SKM-1 treated with dmso at 0.1 percent for 144 hours (cell line): ENCODE measurements around the gene SBNO2.

Experiments used
- DNase-seq: peaks from one replicate; lab custom pipeline; 2025; ENCODE audit not compliant: unreplicated experiment; lab: John Stamatoyannopoulos, UW

Gene SBNO2

DNA sequence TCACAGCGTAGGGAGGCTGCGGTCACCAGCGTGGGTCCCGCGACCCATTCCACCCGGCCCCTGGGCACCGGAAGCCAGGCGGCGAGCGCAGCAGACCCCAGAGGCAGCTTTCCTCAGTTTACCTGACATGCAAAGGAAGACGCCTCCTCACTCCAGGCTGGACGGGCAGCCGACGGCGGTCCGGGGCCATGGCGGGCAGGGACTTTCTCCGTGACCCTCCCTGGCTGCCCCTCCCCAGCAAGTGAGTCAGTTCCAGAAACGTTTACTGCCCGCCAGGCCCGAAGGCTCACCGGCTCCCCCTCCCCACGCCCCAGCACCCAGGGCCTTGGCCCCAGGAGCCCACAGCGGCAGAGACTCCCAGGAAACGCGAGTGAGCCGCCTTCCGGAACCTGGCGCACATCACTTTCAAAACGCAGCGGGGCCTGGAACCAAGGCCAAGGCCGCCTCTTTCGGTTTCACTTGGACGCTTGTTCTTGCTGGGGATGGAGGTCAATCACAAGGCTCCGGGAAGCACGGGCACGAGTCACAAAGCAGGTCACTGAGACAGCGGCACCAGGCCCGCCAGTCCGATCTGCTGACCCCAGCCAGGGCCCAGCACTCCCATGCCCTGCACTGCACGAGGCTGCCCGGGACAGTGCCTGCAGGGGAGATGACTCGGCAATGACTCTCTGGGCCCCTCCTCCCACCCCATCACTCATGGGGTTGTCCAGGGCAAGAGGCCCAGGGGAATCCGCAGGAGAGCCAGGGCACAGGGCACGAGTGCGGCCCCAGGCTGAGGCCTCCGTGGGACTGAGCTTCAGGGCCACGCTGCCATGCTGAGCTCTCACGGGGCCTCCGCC is 5.3 kb downstream of the SBNO2 start:
- DNase-seq, result no peak

DNA sequence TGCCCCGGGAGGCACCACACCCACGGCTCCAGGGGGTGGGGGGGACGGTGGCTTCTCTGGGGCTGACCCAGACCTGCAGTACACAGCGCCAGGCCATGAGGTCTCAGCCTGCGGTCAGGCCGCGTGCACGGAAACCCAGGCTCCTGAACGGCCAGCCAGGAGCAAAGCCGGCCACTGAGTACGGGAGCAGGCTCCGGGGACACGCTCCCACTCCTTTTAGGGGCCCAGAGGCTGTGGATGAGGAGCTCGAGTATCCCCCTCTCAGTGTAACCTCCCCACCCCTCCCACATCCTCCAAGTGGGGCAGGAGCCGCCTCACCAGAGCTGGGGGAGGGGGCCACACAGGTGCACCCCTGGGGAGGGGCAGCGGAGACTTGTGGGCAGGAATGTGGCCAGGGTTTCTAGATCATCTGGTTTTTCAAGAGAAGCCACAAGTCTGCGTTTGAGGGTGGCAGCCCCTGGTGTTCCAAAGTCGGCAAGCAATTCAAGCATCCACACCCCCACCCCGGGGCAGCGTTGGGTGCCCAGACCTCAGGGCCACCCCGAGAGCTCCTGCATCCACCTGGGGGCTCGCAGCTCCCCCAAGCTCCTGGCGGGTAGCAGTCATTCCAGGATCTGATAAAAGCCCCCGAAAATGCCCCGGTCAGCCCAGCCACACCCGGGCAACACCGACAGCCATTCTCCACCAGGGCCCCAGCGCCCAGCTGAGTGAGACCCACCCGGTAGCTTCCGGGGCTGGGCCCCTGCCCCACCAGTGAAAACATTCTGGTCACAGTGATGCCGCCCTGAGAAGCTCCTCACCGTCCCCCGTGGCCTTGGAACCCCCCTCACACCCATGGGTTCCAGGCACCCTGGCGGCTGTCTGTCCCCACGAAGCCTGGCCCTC is 6.1 kb downstream of the SBNO2 start:
- DNase-seq, result no peak

DNA sequence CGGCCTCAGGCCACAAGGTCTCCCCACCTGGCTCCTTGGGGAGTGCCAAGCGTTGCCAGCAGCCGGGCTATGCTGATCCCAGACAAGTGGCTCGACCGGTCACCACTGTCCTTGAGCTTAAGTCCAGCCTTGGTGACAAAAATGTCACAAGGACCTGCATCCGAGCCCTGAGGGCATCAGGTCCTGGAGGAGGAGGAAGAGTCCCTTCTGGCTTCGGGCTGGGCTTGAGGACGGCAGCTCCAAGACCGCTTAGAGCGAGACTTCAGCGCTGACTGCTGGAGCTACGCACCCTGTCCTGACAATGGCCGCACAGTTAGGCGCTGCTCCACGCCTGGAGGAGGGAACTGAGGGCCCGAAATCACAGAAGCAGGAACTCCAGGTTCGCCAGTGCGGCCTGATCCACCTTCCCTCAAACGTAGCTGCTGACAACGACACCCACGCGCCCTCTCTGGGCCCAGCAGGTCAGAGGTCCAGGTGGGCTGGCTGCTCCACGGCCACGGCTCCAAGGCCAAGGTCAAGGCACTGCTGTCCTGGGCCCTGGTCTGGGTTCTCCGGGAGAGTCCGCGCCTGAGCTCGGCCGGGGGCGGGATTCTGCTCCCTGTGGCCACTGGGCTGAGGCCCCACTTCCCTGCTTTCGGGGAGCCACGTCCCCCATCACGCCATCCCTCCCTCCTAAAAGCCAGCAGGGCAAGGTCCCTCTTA is 7.0 kb downstream of the SBNO2 start:
- no peak for DNase-seq

DNA sequence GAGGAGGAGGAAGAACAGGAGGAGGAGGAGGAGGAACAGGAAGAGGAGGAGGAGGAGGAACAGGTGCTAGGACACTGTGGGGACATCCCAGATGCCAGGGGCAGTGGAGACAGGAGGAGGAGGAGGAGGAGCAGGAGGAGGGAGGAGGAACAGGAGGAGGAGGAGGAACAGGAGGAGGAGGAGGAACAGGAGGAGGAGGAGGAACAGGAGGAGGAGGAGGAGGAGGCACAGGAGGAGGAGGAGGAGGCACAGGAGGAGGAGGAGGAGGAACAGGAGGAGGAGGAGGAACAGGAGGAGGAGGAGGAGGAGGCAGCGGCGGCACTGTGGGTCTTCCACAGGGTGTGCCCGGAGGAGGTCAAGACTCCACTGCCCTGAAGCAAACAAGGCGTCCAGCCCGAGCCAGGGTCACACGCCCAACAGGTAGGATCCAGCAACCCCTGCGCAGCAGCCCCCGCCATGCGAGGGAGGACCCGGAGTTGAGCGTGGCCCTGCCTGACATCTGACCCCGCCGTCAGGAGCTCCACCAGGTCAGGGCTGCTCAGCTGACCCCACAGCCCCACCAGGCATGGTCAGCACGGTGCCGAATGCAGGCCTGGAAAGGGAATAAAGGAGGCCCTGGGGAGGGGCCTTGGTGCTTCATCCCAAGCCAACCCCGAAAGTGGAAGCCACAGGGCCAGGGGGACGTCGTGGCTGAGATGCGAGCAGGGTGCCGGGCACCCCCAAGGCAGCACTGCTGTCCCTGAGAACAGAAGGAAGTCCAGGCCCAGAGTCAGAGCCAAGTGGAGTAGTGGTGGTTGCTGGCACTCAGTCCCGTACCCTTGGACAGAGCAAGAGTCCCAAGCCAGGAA is 9.2 kb downstream of the SBNO2 start:
- no peak for DNase-seq

GRCh38 chr19:1163934-1164683 is 10.0 kb downstream of the SBNO2 start:
- no peak for DNase-seq

DNA sequence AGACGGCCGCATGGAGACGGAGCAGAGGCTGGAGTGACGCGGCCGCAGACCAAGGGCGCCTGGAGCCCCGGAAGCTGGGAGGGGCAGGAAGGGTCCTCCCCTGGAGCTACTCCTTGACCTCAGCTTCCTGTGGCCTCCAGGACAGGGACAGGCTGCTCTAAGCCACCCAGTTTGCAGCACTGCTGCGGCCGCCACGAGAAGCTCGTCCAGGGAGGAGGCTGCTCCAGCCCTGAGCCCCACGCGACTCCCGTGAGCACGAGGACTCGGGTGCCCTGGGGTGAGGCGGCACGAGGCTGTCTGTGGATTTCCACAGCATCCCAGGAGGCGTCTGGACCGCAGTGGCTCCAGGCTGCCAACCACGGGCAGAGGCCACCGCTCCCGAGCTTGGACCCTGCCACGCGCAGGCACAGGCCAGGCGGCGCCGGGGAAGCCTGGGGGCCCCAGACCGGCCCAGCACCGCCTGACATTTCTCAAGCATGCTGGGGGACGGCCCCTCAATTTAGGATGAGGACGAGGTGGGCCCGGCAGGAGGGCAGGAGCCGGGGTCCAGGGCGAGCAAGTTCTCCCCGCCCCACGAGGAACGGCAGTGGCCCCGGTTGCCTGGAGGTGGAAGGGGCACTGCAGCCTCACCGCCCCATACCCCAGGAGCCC is 10.7 kb downstream of the SBNO2 start:
- DNase-seq, result no peak

GRCh38 chr19:1162404-1163282 is 11.4 kb downstream of the SBNO2 start:
- DNase-seq, result no peak

GRCh38 chr19:1161716-1162115 is 12.4 kb downstream of the SBNO2 start:
- DNase-seq, result no peak

GRCh38 chr19:1159864-1160595 is 14.0 kb downstream of the SBNO2 start:
- DNase-seq, result no peak

DNA sequence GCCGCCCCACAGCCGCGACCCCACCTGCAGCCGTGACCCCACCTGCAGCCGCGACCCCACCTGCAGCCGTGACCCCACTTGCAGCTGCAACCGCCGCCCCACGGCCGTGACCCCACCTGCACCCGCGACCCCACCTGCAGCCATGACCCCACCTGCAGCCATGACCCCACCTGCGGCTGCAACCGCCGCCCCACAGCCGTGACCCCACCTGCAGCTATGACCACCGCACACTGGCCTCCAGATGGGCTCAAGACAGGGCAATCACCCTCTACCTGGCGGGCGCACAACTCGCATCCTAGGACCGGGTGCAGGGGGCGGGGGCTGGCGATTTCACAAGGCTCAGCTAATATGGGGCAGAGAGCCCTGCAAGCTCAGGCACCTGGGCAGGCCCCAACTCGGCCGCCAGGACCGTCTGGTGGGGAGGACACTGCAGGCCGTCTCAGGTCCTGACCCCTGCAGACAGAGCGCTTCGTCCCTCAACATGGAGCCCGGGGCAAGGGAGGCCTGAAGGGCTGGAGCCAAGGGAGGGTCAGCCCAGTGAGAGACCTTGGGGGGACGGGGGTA is 15.1 kb downstream of the SBNO2 start:
- no peak for DNase-seq

GRCh38 chr19:1157931-1158884 is 15.9 kb downstream of the SBNO2 start:
- DNase-seq, result no peak

GRCh38 chr19:1156830-1157615 is 17.0 kb downstream of the SBNO2 start:
- no peak for DNase-seq

DNA sequence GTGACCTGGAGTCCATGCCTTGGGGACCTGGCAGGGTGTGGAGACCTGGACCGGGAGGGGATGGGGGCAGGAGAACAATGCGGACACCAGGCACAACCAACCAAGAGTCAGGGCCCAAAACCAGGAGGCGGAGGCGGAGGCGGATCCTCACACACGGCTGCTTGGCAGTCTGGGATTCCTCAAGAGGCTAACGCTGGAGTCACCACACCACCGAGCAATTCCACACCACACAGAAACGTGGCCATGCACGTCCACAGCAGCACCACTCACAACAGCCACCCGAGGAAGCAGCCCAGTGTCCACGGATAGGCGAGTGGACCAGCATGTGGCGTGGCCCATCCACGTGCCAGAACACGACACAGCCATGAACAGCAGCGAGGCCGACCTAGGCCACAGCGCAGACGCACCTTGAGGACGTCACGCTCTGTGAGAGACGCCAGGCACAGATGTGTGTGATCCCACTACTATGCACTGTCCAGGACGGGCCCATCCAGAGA is 17.7 kb downstream of the SBNO2 start:
- no peak for DNase-seq

DNA sequence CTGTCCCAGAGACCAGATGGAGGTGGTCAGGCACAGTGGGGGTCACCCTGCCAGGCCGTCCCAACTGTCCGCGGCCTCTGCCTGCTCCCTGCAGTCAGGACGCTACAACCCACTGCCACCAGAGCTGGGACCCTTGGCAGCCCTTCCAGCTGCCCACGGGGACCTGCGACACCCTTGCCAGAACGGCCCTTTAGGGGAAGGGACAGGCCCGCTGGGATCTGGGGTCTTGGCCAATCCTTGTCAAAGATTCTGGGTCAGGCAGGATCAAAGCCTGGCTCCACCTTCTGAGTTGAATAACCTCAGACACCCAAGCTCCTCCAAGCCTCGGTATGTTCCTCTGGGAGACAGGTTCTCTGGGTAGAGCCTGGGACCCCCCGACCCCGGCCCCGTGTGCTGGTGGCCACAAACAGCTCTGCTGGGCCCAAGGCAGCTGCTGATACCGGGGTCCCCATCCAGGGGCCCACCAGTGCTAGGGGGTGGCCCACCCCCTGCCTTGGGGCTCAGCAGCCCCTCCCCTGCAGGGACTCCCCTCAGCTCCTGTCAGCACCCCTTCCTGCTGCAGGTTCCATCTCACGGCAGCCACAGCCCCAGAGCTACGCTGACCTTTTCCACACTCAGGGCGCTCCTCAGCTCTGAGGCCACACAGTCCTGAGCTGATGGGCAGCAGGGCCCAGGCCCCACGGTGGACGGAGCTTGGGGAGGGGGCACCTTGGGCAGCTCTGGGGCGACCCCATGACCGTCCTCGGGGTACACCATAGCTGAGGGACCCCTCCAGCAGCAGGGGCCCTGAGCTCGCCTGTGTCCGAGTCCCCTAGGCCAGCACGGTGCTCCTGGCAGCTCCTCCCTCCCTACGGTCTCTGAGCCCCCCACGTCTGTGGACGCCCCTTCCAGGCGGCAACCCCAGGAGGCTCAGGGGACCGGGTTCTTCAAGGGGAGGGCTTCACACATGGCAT is 18.4 kb downstream of the SBNO2 start:
- peak; percentile 12 for DNase-seq
